Activated T-cell treated with anti-CD3 and anti-CD28 coated beads for 4 hours (primary cell): ENCODE measurements around the gene MFRP.

Source experiments
- DNase-seq: peaks from one replicate; pipeline ENCODE4 v3.0.0-alpha.2; 2020

MFRP gene

GRCh38 chr11:119336744-119337469, 9.6 kb downstream of the MFRP start:
- no peak for DNase-seq

DNA sequence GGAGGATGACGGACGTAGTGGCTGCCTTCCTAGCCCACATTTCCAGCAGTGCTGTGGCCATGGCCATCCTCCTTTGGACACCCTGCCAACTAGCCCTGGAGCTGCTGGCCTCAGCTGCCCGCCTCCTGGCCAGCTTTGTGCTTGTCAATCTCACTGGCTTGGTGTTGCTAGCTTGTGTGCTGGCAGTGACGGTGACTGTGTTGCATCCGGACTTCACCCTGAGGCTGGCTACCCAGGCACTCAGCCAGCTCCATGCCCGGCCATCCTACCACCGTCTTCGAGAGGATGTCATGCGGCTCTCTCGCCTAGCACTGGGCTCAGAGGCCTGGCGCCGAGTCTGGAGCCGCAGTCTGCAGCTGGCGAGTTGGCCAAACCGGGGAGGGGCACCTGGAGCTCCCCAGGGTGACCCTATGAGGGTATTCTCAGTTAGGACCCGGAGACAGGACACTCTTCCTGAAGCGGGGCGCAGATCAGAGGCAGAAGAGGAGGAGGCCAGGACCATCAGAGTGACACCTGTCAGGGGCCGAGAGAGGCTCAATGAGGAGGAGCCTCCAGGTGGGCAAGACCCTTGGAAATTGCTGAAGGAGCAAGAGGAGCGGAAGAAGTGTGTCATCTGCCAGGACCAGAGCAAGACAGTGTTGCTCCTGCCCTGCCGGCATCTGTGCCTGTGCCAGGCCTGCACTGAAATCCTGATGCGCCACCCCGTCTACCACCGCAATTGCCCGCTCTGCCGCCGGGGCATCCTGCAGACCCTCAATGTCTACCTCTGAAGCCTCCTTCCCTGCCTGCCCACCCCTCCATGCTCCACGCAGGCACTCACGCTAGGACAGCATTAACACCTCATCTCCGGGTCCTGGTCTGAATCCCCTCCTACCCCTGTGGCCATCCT, 10.6 kb downstream of the MFRP start:
- no peak for DNase-seq

DNA sequence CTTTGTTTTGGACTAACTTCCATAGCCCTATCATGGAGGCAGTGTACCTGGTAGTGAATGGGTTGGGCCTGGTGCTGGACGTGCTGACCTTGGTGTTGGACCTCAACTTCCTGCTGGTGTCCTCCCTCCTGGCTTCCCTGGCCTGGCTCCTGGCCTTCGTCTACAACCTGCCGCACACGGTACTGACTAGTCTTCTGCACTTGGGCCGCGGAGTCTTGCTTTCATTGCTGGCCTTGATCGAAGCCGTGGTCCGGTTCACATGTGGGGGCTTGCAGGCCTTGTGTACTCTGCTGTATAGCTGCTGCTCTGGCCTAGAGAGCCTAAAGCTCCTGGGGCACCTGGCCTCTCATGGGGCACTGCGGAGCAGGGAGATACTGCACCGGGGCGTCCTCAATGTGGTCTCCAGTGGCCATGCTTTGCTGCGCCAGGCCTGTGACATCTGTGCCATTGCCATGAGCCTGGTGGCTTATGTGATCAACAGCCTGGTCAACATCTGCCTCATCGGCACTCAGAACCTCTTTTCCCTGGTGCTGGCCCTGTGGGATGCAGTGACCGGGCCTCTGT, 11.3 kb downstream of the MFRP start:
- no peak for DNase-seq

DNA sequence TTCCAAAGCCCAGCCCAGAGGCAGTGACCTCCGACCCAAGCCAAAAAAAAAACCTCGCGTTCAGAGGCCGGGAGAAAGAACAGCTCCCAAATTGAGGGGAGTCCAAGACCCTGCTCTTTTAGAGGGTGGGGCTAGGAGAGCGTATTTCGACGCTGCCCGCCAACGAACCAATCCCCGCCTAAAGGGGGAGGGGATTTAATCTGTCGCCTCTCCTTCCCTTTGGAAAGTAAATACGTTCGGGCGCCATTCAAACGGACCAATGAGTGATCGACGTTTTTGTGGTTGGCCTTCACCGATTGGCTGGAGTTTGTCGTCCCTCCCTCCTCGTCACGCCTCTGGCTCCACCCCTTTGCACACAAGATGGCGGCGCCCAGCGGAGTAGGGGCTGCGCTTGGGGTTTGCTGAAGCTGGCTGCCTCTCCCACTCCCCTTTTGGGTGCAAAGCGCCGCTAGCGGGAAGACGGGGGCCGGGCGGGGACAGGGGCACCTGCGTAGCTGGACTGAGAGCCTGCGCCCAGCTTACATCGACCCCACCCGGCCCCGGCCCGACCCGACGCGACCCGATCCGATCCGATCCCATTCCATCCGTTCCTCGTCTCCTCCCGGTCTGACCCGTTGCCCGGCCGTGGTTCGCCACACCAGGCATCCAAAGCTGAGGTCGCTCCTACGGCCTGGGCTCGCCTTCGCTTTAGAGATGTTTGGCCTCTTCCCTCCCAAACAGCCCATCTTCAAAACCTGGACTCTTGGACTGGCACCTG, 12.2 kb downstream of the MFRP start, which contains the start of gene RNF26:
Gene RNF26, plus strand, starts transcription at position 354 of the 757 bp plus-strand sequence. CDS start 596 bp downstream, outside the sequence.
- peak; percentile 92 for DNase-seq

DNA sequence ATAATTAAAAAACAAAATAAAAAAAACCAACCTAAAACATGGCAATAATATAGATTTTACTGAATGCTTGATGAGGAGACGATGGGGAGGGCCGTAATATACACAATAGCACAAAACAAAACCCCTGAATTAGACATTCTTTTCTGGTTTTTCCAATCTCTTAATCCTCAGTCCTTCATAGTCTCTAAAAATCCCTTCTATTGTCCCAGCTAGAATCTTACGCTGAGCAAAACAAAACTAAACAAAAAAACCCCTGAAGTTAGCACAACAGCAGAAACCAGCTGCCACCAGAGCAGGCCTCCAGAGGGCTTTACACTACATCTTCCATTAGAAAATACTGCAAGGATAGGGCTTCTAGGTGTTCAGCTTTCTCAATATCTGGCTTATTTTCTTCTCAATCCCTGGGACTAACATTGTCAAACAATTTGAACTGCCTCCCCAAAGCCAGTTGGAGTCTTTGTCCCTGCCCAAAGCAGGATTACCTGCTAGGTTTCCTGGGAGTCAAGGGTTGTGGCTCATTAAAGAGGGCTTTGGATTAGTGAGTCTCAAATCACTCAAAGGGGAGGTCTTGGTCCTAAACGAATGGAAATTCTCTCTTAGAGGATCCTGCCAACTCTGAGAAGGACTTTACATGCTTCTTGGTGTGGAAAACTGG, 14.3 kb downstream of the MFRP start:
- no peak for DNase-seq

GRCh38 chr11:119330237-119330636, 16.3 kb downstream of the MFRP start:
- DNase-seq = no peak

DNA sequence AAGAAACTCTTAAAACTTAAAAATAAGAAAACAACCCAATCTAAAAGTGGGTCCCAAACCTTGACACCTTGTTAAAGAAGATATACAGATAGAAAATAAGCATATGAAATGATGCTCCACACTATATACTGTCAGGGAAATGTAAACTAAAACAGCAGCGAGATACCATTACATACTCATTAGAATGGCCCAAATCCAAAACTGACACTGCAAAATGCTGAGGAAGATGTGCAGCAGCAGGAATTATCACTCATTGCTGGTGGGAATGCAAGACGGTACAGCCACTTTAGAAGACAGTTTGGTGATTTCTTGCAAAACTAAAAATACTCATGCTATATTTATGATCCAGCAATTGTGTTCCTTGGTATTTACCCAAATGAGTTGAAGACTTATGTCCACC, 17.2 kb downstream of the MFRP start:
- DNase-seq = no peak

DNA sequence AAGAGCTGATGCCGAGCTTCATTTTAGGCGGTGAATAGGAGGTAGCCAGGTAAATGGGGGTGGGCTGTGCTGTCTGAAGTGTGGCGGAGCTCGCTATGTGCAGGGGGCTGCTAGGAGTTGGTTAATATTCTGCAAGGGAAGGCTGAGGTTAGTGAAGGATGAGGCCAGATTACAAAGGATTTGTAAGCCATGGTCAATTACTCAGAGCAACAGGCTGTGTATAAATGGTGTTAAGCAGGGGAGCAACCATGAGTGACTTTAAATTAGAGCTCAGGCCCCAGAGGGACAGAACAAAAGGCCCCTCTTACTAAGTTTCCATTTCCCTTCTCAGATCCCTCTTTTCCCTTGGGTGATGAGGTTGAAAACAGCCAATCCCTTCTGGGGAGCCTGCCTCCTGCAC, 22.3 kb downstream of the MFRP start:
- no peak for DNase-seq

DNA sequence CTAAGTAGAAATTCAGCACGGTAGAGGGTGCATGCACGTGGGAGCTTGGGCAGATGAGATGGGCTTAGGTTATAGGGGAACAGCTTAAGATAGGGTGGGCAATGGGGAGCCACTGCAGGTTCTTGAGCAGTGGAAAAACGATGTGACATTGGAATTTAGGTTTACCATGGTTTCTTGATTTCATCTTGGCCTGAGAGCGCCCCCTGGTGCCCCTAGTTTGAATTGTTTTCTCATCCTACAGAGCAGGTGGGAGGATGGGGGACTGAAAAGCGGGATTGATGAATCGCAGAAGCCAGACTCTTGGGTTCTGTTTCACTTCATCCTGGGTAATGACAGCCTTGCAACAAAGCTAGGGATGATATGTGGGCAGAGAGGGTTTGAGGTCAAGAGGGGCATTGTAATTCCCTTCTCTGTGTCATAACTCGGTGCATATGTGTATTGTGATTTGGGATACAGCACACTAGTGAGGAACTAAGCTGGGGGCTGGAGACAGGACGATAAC, 22.9 kb downstream of the MFRP start:
- DNase-seq = peak; percentile 77

DNA sequence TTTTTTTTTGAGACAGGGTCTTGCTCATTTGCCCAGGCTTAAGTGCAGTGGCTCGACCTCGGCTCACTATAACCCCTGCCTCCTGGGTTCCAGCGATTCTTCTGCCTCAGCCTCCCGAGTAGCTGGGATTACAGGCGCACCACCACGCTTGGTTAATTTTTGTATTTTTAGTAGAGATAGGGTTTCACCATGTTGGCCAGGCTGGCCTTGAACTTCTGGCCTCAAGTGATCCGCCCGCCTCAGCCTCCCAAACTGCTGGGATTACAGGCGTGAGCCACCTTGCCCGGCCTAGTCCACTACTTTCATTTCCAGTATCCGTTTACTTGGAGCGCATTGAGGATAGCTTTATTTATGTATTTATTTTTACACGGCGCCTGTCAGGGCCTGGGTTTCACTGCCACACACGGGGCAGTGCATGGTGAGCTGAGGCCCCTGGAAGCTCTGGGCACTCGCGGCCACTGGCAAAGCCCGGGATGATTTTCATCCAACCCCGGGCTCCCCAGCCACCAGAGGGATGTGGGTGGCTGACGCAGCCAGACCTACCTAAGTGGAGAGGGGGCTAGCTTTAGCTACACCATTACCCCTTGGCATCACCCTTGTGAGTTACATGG, 23.5 kb downstream of the MFRP start:
- DNase-seq = no peak

- DNase-seq = no peak
Observed at GRCh38 chr11:119322360-119322739, 24.2 kb downstream of the MFRP start.

GRCh38 chr11:119320776-119321524, 25.6 kb downstream of the MFRP start:
- DNase-seq = no peak

DNA sequence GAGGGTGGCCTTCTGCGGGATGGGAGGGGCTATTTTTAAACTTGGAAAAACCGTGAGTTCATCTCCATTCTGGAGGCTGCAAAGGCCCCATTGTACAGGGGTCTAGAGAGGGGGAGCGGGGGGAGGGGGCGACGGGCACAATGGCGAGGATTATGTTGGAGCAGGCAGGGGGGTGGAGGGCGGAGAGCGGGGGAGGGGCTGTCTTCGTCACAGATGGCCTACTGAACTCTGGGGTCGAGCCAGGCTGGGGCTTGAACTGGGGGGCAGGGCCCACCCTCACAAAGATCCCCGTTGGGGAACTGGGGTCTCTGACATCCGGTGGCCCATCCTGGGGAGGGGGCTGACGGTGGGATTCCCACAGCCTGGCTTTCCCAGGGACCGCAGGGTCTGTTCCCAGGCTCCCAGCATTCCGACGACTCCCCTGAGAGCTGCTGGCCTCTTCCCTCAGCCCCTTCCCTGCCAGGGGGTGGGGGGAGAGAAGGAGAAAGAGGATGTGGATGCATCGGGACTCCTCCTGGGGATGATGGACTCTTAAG, 26.2 kb downstream of the MFRP start:
- no peak for DNase-seq

DNA sequence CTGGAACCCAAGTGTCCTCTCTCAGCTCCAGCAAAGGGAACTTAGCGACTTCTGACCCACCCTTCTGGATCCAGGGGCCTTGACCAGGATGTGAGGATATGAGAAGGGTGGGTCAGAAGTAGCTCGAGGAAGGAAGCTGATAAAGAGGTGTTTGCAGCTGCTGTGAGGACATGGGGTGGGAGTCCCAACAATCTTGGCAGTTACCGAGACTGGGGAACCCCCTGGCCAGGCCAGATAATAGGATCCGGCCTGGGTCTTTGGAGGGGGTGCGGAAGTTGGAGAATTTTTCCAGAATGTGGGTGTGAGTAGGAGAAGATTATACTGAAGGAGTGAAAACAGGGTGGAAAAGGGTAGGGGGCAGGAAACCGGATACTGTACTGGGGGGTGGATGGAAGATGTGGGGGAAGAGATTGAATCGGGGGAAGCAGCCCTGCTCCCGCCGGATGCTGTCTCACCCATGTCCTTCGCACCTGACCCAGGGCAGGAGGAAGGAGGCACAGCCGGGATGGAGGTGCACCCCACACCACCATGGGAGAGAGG, 26.7 kb downstream of the MFRP start:
- no peak for DNase-seq

- no peak for DNase-seq
Observed at GRCh38 chr11:119319136-119319699, 27.3 kb downstream of the MFRP start.

DNA sequence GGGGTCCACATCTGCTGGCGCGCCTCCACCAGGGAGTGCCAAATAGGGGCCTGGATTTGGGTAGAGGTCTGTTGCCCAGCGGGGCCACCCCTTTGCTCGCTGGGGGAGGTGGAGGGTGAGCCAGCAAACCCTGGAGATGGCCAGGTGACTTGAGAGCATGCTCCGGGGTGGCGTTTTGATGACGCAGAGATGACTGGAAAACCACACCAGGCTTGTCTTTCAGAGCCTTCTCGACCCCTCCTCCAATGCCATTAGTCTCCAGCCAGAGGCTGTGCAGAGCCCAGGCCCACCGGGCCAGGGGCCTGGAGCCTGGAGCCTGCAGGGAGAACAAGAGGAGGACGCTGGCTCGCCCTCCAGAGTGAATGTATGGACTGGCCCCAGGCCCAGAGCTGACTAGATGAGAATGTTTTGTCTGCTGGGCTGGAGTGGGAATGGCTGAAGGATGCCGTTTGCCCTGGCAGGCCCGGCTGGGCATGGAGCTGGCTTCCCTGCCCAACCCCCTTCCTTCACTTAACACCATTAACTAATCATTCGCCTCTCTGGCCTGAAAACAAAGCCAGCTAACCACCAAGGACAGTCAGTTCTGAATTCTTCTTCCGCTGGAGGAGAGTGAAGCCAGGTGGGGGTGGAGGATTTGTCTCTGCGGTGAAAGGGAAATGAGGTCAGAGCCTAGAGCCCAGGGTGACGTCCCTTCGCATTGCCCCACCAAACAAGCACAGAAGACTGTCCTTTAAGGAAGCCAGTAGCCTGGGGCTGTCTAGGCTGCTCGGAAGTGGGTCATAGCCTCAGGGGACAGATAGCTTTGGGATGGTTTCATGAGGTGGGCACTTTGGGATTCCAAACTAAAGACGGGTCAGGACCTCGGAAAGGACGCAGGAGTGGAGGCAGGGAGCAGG, 28.0 kb downstream of the MFRP start:
- no peak for DNase-seq

DNA sequence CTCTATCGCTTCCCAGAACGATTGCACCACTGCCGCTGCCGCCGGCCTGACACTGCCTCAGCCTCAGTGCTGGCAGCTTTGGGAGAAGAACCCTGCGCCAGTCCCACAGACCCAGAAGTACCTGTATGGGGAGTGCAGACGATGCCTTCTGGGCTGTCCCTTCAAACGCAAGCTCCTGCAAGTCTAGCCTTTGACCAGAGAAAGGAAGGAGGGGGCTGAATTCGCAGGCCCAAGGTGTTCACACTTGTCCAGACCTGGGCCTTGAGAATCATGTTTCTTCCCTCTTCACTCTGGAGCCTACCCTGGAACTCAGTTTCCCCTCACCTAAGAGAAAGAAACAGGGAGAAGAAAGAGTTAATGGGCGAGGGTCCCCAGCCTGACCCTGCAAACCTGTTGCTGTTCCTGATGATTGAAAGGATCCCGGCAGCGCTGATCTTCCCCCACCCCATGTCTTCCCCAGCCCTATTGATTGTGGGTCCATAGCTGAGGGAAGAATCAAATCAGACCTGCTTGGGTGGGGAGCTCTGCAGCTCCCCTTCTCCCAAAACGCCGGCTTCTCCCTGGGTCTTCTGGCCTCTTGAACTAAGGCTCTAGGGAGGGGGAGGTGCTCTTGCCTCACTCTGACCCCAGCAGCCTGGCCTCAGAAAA, 28.8 kb downstream of the MFRP start:
- DNase-seq = no peak
